LNCaP clone FGC (cell line): ENCODE data around the gene CCN6.
A peak's percentile ranks its signal among the peaks of the same experiment; 100 is the strongest.

ENCODE experiments used
- DNase-seq: peaks from one replicate; pipeline ENCODE4 v3.0.0-alpha.2; 2011; ENCODE audit warnings: low read depth
- H3K4me3 ChIP-seq: 2 replicates; pipeline ENCODE4 v1.5.1; 2011; ENCODE audit warnings: mild to moderate bottlenecking, low read depth, low read length, control low read depth
- CTCF ChIP-seq: IDR thresholded peaks from 2 replicates; pipeline ENCODE4 v1.5.1; 2012; ENCODE audit warnings: mild to moderate bottlenecking; ENCODE audit not compliant: control insufficient read depth, insufficient read depth; ENCODE audit errors: extremely low read depth

CCN6 gene

GRCh38 chr6:112062966-112063365 lies 9.1 kb downstream of the CCN6 start:
- H3K4me3 ChIP-seq: no peak overlapping the region
- no peak for TF ChIP-seq CTCF
- no peak for DNase-seq

DNA sequence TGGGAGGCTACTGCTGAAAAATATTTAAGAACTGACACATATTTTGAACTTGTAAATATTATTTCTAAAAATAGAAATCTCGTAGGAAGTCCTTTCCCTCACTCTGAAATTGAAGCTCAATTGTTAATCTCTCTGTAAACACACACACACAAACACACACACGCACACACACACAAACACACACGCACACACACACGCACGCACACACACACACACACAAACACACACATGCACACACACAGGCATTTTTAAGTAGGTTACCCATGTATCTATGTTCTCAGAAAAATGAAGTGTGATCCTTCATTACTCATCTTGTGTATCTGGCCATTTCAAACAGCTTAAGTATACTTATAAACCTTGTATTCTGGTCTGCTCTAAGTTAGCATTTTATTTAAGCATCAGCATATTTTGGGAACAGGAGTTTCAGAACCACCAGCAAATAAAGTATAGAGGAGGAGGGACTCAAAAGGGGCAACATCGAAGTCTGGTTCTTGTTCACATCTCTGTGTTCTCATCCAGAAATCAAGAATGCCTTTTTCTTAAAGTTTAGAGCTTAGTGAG lies 11.6 kb downstream of the CCN6 start:
- no peak for TF ChIP-seq CTCF
- no peak for DNase-seq
- no peak overlapping the region for H3K4me3 ChIP-seq

- TF ChIP-seq CTCF: no peak
- no peak for DNase-seq
- H3K4me3 ChIP-seq: no peak overlapping the region
Measured at GRCh38 chr6:112066606-112067005, 12.7 kb downstream of the CCN6 start.

- no peak for DNase-seq
- TF ChIP-seq CTCF: no peak
- H3K4me3 ChIP-seq: no peak overlapping the region
Measured at GRCh38 chr6:112081569-112081968, 27.7 kb downstream of the CCN6 start.

GRCh38 chr6:112085286-112086065 lies 31.6 kb downstream of the CCN6 start:
- DNase-seq: no peak
- H3K4me3 ChIP-seq: no peak overlapping the region

DNA sequence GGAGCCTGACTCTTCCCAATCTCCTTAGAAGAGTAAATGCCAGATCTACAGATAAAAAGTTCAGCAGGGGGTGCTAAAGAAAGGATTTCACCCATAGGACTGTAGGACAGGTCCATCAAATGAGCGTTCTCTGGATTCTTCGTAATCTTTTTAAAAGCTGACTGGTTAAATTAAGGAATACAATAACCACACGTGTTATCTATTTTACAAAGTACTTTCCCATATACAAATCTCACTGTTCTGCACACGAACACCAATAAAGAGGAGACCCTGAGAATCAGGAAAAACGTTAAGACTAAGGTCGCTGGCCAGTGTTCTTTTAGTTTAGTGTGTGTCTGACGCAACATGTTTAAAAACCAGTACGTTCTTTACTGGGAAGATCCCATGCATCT lies 32.8 kb downstream of the CCN6 start:
- H3K4me3 ChIP-seq: peak overlapping the region; percentile 84
- TF ChIP-seq CTCF: 0 out of 2 replicates have a peak, but pooled peaks have one; percentile 26
- DNase-seq: peak; percentile 11

More at GRCh38 chr6:112085286-112086065, 31.6 kb downstream of the CCN6 start:
- no peak for TF ChIP-seq CTCF
